Trophoblast cell (in vitro differentiated cells and primary cell): ENCODE measurements around the gene PCDHB9.
"Not testable (repeated sequence)": the region's sequence is repeated elsewhere in the genome, so short reads cannot be mapped to it uniquely, and the experiment has no call there.

Source experiments
- DNase-seq, 2 donors: peaks; one replicate each; pipeline ENCODE4 v3.0.0-alpha.2; 2016
- H2AFZ ChIP-seq: 2 replicates; pipeline ENCODE4 v1.6.1; 2013; ENCODE audit warnings: low read length, moderate library complexity, mild to moderate bottlenecking; ENCODE audit not compliant: insufficient read depth, poor library complexity
- H2AK5ac ChIP-seq: 2 replicates; pipeline ENCODE4 v1.6.1; 2013; ENCODE audit warnings: mild to moderate bottlenecking, low read length
- H2BK120ac ChIP-seq: 2 replicates; pipeline ENCODE4 v1.6.1; 2013; ENCODE audit warnings: low read length, mild to moderate bottlenecking, moderate library complexity; ENCODE audit not compliant: insufficient read depth, poor library complexity
- H2BK12ac ChIP-seq: 2 replicates; pipeline ENCODE4 v1.6.1; 2013; ENCODE audit warnings: mild to moderate bottlenecking, low read length, moderate library complexity
- H2BK5ac ChIP-seq: 2 replicates; pipeline ENCODE4 v1.6.1; 2013; ENCODE audit warnings: low read length, low read depth, moderate library complexity, mild to moderate bottlenecking; ENCODE audit not compliant: poor library complexity
- H3K14ac ChIP-seq: 2 replicates; pipeline ENCODE4 v1.6.1; 2013; ENCODE audit warnings: mild to moderate bottlenecking, low read length
- H3K18ac ChIP-seq: 2 replicates; pipeline ENCODE4 v1.6.1; 2013; ENCODE audit warnings: mild to moderate bottlenecking, low read length
- H3K23ac ChIP-seq: 2 replicates; pipeline ENCODE4 v1.6.1; 2013; ENCODE audit warnings: low read length
- H3K27ac ChIP-seq: 2 replicates; pipeline ENCODE4 v1.5.1; 2013; ENCODE audit warnings: low read depth, mild to moderate bottlenecking, inconsistent platforms, low read length, moderate library complexity
- H3K27me3 ChIP-seq: 2 replicates; pipeline ENCODE4 v1.6.1; 2013; ENCODE audit warnings: inconsistent platforms, mild to moderate bottlenecking, low read length, moderate library complexity; ENCODE audit not compliant: insufficient read depth
- H3K36me3 ChIP-seq, 2 experiments: 1 replicate in 1 of 2; 2 replicates in 1 of 2; pipeline ENCODE4 v1.6.1; 2013; ENCODE audit warnings: low read length in 2 of 2, mild to moderate bottlenecking in 2 of 2, moderate library complexity in 1 of 2; ENCODE audit not compliant: insufficient read depth in 2 of 2, control insufficient read depth in 1 of 2
- H3K4ac ChIP-seq: 2 replicates; pipeline ENCODE4 v1.6.1; 2013; ENCODE audit warnings: low read depth, mild to moderate bottlenecking, low read length, moderate library complexity
- H3K4me1 ChIP-seq, 2 experiments: 1 replicate in 1 of 2; 2 replicates in 1 of 2; pipeline ENCODE4 v1.6.1; 2013; ENCODE audit warnings: low read length in 2 of 2, mild to moderate bottlenecking in 2 of 2, moderate library complexity in 1 of 2; ENCODE audit not compliant: insufficient read depth in 2 of 2, control insufficient read depth in 1 of 2
- H3K4me2 ChIP-seq: 2 replicates; pipeline ENCODE4 v1.6.1; 2013; ENCODE audit warnings: inconsistent platforms, mild to moderate bottlenecking, low read length, moderate library complexity
- H3K4me3 ChIP-seq: 2 replicates; pipeline ENCODE4 v1.5.1; 2013; ENCODE audit warnings: mild to moderate bottlenecking, low read depth, low read length, inconsistent platforms
- H3K79me1 ChIP-seq: one replicate; pipeline ENCODE4 v1.6.1; 2013; ENCODE audit warnings: low read length
- H3K79me2 ChIP-seq: 2 replicates; pipeline ENCODE4 v1.6.1; 2013; ENCODE audit warnings: low read length, mild to moderate bottlenecking; ENCODE audit not compliant: control insufficient read depth, insufficient read depth, poor library complexity
- H3K9ac ChIP-seq: 2 replicates; pipeline ENCODE4 v1.6.1; 2013; ENCODE audit warnings: mild to moderate bottlenecking, low read length
- H3K9me3 ChIP-seq: 2 replicates; pipeline ENCODE4 v1.6.1; 2013; ENCODE audit warnings: low read depth, mild to moderate bottlenecking, control low read depth, inconsistent platforms, low read length; ENCODE audit not compliant: insufficient read depth
- H4K12ac ChIP-seq: 2 replicates; pipeline ENCODE4 v1.6.1; 2013; ENCODE audit warnings: low read depth, mild to moderate bottlenecking, low read length, moderate library complexity
- H4K8ac ChIP-seq: 2 replicates; pipeline ENCODE4 v1.6.1; 2013; ENCODE audit warnings: low read depth, mild to moderate bottlenecking, low read length, moderate library complexity
- H4K91ac ChIP-seq: one replicate; pipeline ENCODE4 v1.6.1; 2013; ENCODE audit warnings: low read depth, mild to moderate bottlenecking, low read length, moderate library complexity
- WGBS: extraction: QIAGEN DNeasy Blood & Tissue Kit; methylation state at CpG from one replicate; pipeline ENCODE4 v1.1.7; 2013; ENCODE audit warnings: missing lambda C conversion rate; ENCODE audit not compliant: insufficient read length, insufficient coverage; ENCODE audit errors: extremely low coverage; 5-methylcytosine and 5-hydroxymethylcytosine counted together

The PCDHB9 gene

GRCh38 chr5:141215504-141215903 is 28.5 kb downstream of the PCDHB9 start:
- H4K12ac ChIP-seq, H3K79me2 ChIP-seq, H4K91ac ChIP-seq, H3K14ac ChIP-seq, H3K9ac ChIP-seq, H4K8ac ChIP-seq, H3K4ac ChIP-seq, H3K4me3 ChIP-seq, H3K27me3 ChIP-seq, H3K79me1 ChIP-seq, H2BK5ac ChIP-seq, H2AK5ac ChIP-seq, H3K4me1 ChIP-seq, H3K4me2 ChIP-seq, H3K23ac ChIP-seq, H3K18ac ChIP-seq, DNase-seq, H3K27ac ChIP-seq, H3K9me3 ChIP-seq, H2BK12ac ChIP-seq, H3K36me3 ChIP-seq, H2AFZ ChIP-seq, H2BK120ac ChIP-seq: not testable (repeated sequence)
- WGBS: no CpG with 5 or more reads among the region's 40 CpGs

- H3K4me1 ChIP-seq, H4K12ac ChIP-seq, H3K9me3 ChIP-seq, H4K8ac ChIP-seq, H3K36me3 ChIP-seq, H2BK120ac ChIP-seq, H3K4me2 ChIP-seq, H2AFZ ChIP-seq, H2AK5ac ChIP-seq, H4K91ac ChIP-seq, H3K4ac ChIP-seq, H3K18ac ChIP-seq, H3K79me2 ChIP-seq, H3K27me3 ChIP-seq, H3K9ac ChIP-seq, DNase-seq, H3K4me3 ChIP-seq, H2BK5ac ChIP-seq, H2BK12ac ChIP-seq, H3K14ac ChIP-seq, H3K79me1 ChIP-seq, H3K27ac ChIP-seq, H3K23ac ChIP-seq: not testable (repeated sequence)
- whole genome bisulfite sequencing: no CpG with 5 or more reads among the region's 26 CpGs
Measured at GRCh38 chr5:141216035-141216434, 29.1 kb downstream of the PCDHB9 start.

- H3K4me1 ChIP-seq: no peaks in the 10 kb centered on the region
- H3K79me1 ChIP-seq: no peaks in the 10 kb centered on the region
- H3K79me2 ChIP-seq: no peaks in the 10 kb centered on the region
- WGBS: no CpG with 5 or more reads among the region's 15 CpGs
- H3K9me3 ChIP-seq: peaks cover 6% of the 10 kb centered on the region
- H3K18ac ChIP-seq: no peak within 1 kb of the TSS
- H4K12ac ChIP-seq: no peak within 1 kb of the TSS
- no peak within 1 kb of the TSS for H3K14ac ChIP-seq
- H2BK5ac ChIP-seq: no peak within 1 kb of the TSS
- H3K9ac ChIP-seq: no peak within 1 kb of the TSS
- no peak within 1 kb of the TSS for H4K91ac ChIP-seq
- H3K4me2 ChIP-seq: peak within 1 kb of the TSS; percentile 8
- H2BK120ac ChIP-seq: no peak within 1 kb of the TSS
- DNase-seq: peak in 1 of 2 donors; percentile 3
- H3K23ac ChIP-seq: no peak within 1 kb of the TSS
- H3K4ac ChIP-seq: no peak within 1 kb of the TSS
- H3K4me3 ChIP-seq: no peak within 1 kb of the TSS
- H3K27ac ChIP-seq: no peak within 1 kb of the TSS
- peak within 1 kb of the TSS; percentile 42 for H4K8ac ChIP-seq
- no peak within 1 kb of the TSS for H2BK12ac ChIP-seq
- no peaks in the 10 kb centered on the region for H3K27me3 ChIP-seq
- no peak within 1 kb of the TSS for H2AK5ac ChIP-seq
- no peak within 1 kb of the TSS for H2AFZ ChIP-seq
- no peaks in the 10 kb centered on the region for H3K36me3 ChIP-seq
Measured at GRCh38 chr5:141223112-141223783, 36.3 kb downstream of the PCDHB9 start, which contains the start of gene PCDHB14. PCDHB14 (plus strand) TSS chr5:141223343; CDS start chr5:141223506, 163 bp downstream.

GRCh38 chr5:141224844-141225243 is 37.9 kb downstream of the PCDHB9 start:
- H3K27me3 ChIP-seq, DNase-seq, H2BK12ac ChIP-seq, H2AK5ac ChIP-seq, H3K4me1 ChIP-seq, H2BK5ac ChIP-seq, H3K9me3 ChIP-seq, H4K91ac ChIP-seq, H2BK120ac ChIP-seq, H3K79me1 ChIP-seq, H3K23ac ChIP-seq, H4K8ac ChIP-seq, H3K27ac ChIP-seq, H3K79me2 ChIP-seq, H3K14ac ChIP-seq, H3K36me3 ChIP-seq, H3K18ac ChIP-seq, H3K9ac ChIP-seq, H4K12ac ChIP-seq, H3K4ac ChIP-seq, H3K4me2 ChIP-seq, H3K4me3 ChIP-seq, H2AFZ ChIP-seq: not testable (repeated sequence)
- no CpG with 5 or more reads among the region's 40 CpGs for WGBS
